Measurements from ENCODE around the gene PRDX2.

DNA sequence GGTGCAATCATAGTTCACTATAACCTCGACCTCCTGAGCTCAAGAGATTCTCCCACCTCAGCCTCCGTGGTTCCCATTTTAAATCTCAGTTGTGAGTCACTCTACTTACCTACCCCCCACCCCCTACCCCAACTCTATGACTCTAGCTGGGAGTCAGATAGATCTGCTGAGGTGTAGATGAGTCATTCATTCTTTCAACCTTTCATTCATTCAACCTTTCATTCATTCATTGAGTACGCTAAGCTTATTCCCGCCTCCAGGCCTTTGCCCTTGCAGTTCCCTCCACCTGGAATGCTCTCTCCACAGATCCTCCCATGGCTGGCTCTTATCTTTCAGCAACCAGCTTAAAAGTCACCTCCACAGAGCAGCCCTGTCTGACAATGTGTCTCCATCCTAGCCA lies 35.6 kb upstream of the PRDX2 start:
- TF ChIP-seq, protein P1, sequence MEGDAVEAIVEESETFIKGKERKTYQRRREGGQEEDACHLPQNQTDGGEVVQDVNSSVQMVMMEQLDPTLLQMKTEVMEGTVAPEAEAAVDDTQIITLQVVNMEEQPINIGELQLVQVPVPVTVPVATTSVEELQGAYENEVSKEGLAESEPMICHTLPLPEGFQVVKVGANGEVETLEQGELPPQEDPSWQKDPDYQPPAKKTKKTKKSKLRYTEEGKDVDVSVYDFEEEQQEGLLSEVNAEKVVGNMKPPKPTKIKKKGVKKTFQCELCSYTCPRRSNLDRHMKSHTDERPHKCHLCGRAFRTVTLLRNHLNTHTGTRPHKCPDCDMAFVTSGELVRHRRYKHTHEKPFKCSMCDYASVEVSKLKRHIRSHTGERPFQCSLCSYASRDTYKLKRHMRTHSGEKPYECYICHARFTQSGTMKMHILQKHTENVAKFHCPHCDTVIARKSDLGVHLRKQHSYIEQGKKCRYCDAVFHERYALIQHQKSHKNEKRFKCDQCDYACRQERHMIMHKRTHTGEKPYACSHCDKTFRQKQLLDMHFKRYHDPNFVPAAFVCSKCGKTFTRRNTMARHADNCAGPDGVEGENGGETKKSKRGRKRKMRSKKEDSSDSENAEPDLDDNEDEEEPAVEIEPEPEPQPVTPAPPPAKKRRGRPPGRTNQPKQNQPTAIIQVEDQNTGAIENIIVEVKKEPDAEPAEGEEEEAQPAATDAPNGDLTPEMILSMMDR (conservative IDR thresholded peaks at IDR 0.05): no peak
- no peak for TF ChIP-seq EZH2 (IDR thresholded peaks at IDR 0.05; ENCODE audit: low read depth)
